NB4 (cell line): ENCODE measurements around the gene HDDC2.

ENCODE experiments used
- MYC ChIP-seq: IDR thresholded peaks from 2 replicates; pipeline ENCODE4 v1.6.1; 2011; ENCODE audit warnings: low read depth, low read length
- POLR2A ChIP-seq: IDR thresholded peaks from 2 replicates; pipeline ENCODE4 v1.6.1; 2011; ENCODE audit warnings: mild to moderate bottlenecking; ENCODE audit not compliant: insufficient read length; ENCODE audit errors: extremely low read depth
- TF ChIP-seq, protein P1 (sequence below): IDR thresholded peaks from 2 replicates; pipeline ENCODE4 v1.6.1; 2011; ENCODE audit warnings: low read depth, low read length
- TF ChIP-seq, protein P2 (sequence below): IDR thresholded peaks from one replicate; pipeline ENCODE4 v1.5.1; 2012; ENCODE audit warnings: low read depth, low read length

DNA sequence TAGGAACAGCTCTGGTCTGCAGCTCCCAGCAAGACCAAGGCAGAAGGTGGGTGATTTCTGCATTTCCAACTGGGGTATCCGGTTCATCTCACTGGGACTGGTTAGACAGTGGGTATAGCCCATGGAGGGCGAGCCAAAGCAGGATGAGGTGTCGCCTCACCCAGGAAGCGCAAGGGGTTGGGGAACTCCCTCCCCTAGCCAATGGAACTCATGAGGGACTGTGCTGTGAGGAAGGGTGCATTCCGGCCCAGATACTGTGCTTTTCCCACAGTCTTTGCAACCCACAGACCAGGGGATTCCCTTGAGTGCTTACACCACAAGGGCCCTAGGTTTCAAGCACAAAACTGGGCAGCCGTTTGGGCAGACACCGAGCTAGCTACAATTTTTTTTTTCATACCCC, 21.8 kb downstream of the HDDC2 start:
- TF ChIP-seq, protein P1, sequence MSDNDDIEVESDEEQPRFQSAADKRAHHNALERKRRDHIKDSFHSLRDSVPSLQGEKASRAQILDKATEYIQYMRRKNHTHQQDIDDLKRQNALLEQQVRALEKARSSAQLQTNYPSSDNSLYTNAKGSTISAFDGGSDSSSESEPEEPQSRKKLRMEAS, result no peak
- no peak for TF ChIP-seq POLR2A
- TF ChIP-seq, protein P2, sequence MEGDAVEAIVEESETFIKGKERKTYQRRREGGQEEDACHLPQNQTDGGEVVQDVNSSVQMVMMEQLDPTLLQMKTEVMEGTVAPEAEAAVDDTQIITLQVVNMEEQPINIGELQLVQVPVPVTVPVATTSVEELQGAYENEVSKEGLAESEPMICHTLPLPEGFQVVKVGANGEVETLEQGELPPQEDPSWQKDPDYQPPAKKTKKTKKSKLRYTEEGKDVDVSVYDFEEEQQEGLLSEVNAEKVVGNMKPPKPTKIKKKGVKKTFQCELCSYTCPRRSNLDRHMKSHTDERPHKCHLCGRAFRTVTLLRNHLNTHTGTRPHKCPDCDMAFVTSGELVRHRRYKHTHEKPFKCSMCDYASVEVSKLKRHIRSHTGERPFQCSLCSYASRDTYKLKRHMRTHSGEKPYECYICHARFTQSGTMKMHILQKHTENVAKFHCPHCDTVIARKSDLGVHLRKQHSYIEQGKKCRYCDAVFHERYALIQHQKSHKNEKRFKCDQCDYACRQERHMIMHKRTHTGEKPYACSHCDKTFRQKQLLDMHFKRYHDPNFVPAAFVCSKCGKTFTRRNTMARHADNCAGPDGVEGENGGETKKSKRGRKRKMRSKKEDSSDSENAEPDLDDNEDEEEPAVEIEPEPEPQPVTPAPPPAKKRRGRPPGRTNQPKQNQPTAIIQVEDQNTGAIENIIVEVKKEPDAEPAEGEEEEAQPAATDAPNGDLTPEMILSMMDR, result no peak
- TF ChIP-seq MYC, result no peak
